GM21390 (cell line): ENCODE data around the gene C2CD4C.
"Not testable (repeated sequence)": the region's sequence is repeated elsewhere in the genome, so short reads cannot be mapped to it uniquely, and the experiment has no call there.

Experiments
- ATAC-seq: cut with Tn5 transposase; IDR thresholded peaks from one replicate; pipeline ENCODE4 v1.9.1; 2021; ENCODE audit not compliant: unreplicated experiment

Gene C2CD4C

DNA sequence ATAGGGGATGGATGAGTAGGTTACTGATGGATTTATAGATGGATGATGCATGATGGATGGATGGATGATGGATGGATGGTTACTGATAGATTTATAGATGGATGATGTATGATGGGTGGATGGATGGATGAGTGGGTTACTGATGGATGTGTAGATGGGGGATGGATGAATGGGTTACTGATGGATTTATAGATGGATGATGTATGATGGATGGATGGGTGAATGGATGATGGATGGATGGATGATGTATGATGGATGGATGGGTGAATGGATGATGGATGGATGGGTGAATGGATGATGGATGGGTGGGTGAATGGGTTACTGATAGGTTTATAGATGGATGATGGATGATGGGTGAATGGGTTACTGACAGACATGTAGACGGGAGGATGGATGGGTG lies 6.3 kb upstream of the C2CD4C start:
- ATAC-seq, result no peak

- no peak for ATAC-seq
Observed at GRCh38 chr19:413756-414420, 4.9 kb upstream of the C2CD4C start.

DNA sequence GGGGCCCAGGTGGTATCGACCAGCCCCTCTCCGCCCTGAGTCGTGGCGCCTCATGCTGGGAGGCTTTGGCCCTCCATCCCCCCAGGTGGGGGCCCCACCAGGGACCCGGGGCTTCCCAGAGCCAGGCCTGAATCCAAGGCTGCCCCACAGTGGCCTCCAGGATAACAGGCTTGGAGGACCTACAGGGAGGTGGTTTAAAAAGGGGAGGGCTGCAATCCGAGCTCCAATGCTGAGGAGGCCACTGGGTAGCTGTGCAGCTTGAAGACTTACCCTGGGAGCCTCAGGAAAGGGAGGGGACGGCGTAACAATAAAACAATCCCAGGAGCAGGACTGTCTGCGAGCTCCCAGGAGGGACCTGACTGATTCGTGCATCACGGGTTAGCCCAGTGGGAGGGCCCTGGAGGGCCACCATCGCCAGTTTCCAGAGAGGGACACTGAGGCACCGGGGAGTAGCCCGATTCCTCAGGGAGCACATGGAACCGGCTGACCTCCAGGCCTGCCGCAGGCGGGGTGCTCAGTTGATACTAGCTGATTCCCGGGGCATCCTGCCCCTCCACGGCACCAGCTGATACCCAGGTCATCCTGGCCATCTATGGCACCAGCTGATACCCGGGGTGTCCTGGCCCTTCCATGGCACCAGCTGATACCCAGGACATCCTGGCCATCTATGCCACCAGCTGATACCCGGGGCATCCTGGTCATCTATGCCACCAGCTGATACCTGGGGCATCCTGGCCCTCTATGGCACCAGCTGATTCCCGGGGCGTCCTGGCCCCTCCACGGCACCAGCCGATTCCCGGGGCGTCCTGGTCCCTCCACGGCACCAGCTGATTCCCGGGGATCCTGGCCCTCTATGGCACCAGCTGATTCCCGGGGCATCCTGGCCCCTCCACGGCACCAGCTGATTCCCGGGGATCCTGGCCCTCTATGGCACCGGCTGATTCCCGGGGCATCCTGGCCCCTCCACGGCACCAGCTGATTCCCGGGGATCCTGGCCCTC lies 3.7 kb upstream of the C2CD4C start:
- no peak for ATAC-seq

DNA sequence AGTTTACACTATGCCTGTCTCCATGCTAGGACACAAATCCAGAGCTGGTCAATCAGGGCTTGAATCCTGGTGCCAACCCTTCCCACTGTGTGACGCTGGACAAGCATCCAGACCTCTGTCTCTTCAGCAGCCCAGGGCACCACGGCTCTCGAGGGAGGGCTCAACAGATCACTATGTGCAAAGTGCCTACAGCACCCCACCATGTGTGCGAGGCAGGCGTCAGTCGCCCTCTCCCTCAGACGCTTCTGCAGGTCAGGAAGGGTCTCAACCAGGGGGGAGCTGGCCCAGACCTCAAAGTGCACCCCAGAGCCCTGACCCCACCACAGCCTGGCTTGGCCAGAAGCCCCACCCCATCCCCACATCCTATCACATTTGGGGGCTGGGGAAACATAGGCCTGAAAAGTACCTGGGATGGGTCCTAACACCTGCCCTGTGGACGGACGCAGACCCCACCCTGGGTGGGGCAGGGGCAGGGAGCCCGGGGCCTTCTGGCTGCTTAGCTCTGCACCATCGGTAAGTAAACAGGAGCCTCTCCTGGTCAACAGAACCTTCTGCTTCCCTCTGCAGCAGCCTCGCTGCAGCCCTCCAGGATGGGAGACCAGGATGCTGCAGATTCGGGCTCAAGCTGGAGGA lies 2.9 kb upstream of the C2CD4C start:
- no peak for ATAC-seq

DNA sequence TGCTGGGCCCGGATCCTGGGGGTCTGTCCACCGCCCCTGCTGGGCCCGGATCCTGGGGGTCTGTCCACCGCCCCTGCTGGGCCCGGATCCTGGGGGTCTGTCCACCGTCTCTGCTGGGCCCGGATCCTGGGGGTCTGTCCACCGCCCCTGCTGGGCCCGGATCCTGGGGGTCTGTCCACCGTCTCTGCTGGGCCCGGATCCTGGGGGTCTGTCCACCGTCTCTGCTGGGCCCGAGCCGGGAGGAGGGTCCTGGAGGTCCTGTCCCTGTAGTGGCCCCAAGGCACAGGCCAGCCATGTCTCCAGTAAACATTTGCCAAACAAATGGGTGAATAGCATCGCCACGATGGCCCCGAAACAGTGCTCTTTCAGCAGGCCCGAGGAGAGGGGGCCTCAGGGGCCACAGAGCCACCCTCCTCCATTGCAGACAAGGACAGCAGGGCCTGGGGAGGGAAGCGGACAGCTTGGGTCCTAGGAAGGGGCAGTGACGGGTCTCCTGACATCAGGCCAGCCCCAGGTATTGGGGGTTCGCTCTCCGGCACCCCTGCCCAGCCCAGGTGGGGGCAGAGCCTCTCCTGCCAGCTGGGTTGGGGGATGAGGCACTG lies 2.3 kb upstream of the C2CD4C start:
- ATAC-seq, result not testable (repeated sequence)

GRCh38 chr19:410243-410781 lies 1.4 kb upstream of the C2CD4C start:
- ATAC-seq, result no peak

GRCh38 chr19:409516-410242 lies 732 bp upstream of the C2CD4C start:
- ATAC-seq, result no peak

- ATAC-seq, result no peak
Observed at GRCh38 chr19:408441-408901, 476 bp downstream of the C2CD4C start.

DNA sequence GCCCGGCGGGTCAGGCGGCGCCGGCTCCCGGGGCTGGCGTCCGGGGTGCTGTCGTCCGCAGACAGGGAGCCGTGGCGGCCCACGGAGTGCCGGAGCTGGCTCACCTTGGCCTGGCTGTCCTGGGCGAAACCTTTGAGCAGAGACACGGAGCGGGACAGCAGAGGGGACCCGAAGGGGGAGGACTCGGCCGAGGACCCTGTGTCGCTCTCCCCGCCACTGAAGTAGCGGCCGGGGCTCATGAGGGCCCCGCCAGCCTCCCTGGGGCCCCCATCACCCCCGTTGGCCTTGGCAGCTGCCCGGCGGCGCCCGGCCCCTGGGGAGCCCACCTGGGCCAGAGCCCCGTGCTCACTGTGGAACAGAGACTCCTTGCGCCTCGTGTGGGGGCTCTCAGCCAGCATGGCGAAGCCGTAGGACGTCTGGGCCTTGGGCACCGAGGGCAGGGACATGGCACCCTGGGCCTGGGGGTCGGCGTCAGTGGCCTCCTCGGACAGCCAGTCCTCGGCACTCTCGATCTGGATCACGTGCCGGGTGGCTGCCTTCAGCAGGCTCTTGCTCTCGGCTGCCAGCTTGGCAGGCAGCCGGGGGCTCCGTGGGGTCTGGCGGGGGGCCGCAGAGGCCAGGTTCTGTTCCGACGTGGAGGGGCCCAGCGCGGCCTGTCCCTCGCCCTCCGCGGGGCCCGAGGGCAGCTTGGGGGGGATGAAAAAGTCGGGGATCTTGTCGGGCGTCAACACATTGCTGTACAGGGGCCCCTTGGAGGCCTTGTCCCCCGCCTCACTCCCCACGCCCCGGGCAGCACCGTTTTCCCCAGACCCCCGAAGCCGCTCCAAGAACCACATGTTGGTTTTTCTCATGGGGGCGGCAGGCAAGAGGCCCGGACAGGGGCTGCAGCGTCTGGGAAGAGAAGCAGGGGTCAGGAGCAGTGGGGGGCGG lies 1.2 kb downstream of the C2CD4C start:
- ATAC-seq, result no peak

DNA sequence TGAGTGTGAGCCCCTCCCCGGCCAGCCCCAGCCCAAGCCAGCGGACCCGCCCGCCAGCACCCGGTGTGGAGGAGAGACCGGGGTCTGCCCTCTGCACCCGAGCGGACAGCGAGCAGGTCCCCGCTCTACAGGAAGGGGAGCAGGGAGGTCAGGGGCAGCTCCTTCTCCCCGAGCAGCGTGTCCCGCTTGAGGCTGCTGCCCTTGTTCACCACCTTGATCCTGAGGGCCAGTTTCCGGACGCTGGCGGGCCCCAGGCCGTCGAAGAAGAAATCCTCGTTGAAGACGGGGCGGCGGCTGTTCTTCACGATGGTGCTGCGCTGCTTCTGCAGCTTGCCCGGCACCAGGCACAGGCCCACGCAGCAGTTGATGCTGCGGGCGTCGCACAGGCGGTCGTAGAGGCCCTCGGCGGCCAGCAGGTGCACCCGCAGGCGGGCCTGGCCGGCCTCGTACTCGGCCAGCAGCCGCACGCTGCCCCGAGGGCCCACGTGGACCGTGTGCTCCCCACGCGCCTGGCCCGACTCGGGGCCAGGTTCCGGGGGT lies 1.9 kb downstream of the C2CD4C start:
- no peak for ATAC-seq

GRCh38 chr19:406135-406781 lies 2.7 kb downstream of the C2CD4C start:
- ATAC-seq, result no peak

DNA sequence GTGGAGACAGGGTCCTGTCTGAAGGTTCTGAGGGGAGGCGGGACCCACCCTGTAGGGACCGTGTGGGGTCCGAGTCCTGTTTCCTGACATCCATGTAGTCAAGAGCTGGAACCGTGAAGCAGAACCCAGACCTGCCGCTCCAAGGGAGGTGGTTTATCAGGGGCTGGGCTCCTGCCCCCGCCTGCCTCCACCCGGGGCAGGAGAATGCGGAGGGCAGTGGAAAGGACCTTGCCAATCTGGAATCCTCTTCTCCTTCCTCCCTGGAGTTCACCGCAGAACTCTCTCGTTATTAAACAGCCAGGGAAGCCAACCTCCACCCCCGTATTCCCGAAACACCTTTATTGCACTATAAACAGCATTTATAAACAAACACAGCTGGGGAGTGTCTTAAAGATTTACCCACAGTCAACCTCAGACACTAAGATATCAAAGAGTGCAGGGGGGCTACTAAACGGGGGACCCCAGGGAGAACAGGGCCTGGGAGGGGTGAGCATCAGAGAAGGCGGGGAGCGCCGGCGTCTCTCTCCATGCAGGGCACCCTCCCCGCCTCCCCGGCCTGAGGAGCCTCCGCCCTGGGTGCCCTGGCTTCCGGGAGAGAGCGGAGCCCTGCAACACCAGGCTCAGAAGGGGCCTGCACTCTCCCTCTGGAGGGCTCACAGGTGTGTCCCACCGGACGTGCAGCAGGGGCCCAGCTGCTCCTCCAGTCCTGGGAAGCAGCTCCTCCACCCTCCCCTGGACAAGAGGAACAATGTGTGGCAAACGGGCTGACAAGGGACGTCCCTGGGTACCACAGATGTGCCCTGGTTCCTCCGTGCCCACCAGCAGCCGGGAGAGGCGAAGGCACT lies 3.6 kb downstream of the C2CD4C start:
- no peak for ATAC-seq

DNA sequence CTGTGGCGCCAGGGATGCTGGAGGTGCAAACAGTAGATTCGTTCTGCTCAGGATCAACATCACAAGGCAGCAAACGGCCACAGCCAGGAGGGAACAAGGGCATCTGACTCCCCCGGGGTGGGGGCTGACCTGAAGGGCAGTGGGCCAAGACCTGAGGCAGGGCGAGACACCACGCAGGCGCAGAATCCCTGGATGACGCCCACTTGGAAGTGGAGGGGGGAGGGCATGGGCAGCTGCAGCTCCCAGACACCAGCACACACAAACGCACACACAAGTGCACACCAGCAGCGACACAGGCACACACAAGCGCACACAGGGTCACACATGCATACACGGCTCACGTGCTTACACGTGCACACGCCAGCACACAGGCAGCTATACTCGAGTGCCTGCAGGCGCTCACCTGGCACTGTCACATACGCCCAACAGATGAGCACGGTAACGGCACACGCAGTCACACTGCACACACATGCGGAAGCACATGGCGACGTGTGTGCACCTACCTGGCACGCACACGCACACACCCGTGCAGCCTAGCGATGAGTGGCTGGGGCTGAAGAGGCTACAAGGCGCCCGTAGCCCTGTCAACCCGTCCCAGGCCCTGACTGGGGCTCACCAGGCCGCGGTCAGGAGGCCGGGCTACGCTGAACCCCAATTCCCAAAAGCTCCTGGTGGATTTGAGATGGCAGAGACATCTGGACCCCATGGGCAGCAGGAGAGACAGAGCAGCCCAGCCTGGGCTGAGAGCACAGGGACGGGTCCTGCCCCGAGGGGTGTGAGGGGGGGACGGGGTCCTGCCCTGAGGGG lies 5.5 kb downstream of the C2CD4C start:
- ATAC-seq, result no peak

DNA sequence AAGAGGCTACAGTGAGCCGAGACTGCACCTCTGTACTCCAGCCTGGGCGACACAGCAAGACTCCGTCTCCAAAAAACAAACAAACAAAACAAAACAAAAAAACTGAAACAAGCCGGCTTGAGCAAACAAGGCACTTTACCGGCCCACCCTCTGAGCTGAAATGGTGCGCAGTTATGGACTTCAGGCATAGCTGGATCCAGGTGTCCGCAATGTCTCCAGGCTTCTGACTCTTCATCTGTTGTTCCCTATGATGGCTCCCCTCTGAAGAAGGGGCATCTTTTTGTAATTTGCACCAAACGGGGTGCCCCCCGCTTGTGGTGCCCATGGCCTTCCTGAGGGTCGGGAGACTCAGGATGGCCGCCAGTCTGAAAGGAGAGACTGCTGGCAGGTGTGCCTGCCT lies 6.2 kb downstream of the C2CD4C start:
- ATAC-seq, result no peak

GRCh38 chr19:401866-402511 lies 7.0 kb downstream of the C2CD4C start:
- ATAC-seq, result no peak
